ENCODE results near the gene TARS2.

Gene TARS2

GRCh38 chr1:150508982-150509381 lies 21.8 kb downstream of the TARS2 start:
- H3K9ac ChIP-seq (ENCODE audit: low read length in 2 of 2): peak overlapping the region in 1 of 2 donors; percentile 46
- H3K27ac ChIP-seq (ENCODE audit: low read length): no peak overlapping the region
- H3K9me3 ChIP-seq (ENCODE audit: control insufficient read depth in 2 of 2, low read length in 2 of 2): no peaks in the 10 kb centered on the region
- peaks cover 14 to 35% of the 10 kb centered on the region in 2 donors for H3K36me3 ChIP-seq (ENCODE audit: control insufficient read depth in 2 of 2, insufficient read depth in 2 of 2, low read length in 2 of 2)
- H3K4me3 ChIP-seq (ENCODE audit: low read length in 2 of 2): peak overlapping the region in 1 of 2 donors; percentile 64
- H3K27me3 ChIP-seq (ENCODE audit: control insufficient read depth in 1 of 2, insufficient read depth in 2 of 2, low read length in 2 of 2): no peaks in the 10 kb centered on the region
- peaks cover 4% of the 10 kb centered on the region for H3K4me1 ChIP-seq (ENCODE audit: control insufficient read depth, insufficient read depth, low read length)

- Histone ChIP-seq H3K4me1 (ENCODE audit: control insufficient read depth, insufficient read depth, low read length) (peaks cover 25% of the 10 kb centered on the region), H3K27me3 (ENCODE audit: control insufficient read depth in 1 of 2, insufficient read depth in 2 of 2, low read length in 2 of 2) (no peaks in the 10 kb centered on the region), H3K36me3 (ENCODE audit: control insufficient read depth in 2 of 2, insufficient read depth in 2 of 2, low read length in 2 of 2) (peaks cover 4 to 13% of the 10 kb centered on the region in 2 donors), H3K9ac (ENCODE audit: low read length in 2 of 2) (no peak overlapping the region), H3K4me3 (ENCODE audit: low read length in 2 of 2) (no peak overlapping the region), H3K9me3 (ENCODE audit: control insufficient read depth in 2 of 2, low read length in 2 of 2) (no peaks in the 10 kb centered on the region), H3K27ac (ENCODE audit: low read length) (no peak overlapping the region)
Observed at GRCh38 chr1:150511551-150511950, 24.3 kb downstream of the TARS2 start.

GRCh38 chr1:150511985-150512660 lies 24.9 kb downstream of the TARS2 start:
- Histone ChIP-seq H3K9me3 (ENCODE audit: control insufficient read depth in 2 of 2, low read length in 2 of 2) (no peaks in the 10 kb centered on the region), H3K36me3 (ENCODE audit: control insufficient read depth in 2 of 2, insufficient read depth in 2 of 2, low read length in 2 of 2) (peaks cover 0 to 9% of the 10 kb centered on the region in 2 donors), H3K9ac (ENCODE audit: low read length in 2 of 2) (no peak overlapping the region), H3K4me1 (ENCODE audit: control insufficient read depth, insufficient read depth, low read length) (peaks cover 26% of the 10 kb centered on the region), H3K4me3 (ENCODE audit: low read length in 2 of 2) (no peak overlapping the region), H3K27me3 (ENCODE audit: control insufficient read depth in 1 of 2, insufficient read depth in 2 of 2, low read length in 2 of 2) (no peaks in the 10 kb centered on the region), H3K27ac (ENCODE audit: low read length) (no peak overlapping the region)

- Histone ChIP-seq H3K27ac (ENCODE audit: low read length) (no peak overlapping the region), H3K36me3 (ENCODE audit: control insufficient read depth in 2 of 2, insufficient read depth in 2 of 2, low read length in 2 of 2) (peaks cover 0 to 9% of the 10 kb centered on the region in 2 donors), H3K4me1 (ENCODE audit: control insufficient read depth, insufficient read depth, low read length) (peaks cover 25% of the 10 kb centered on the region), H3K9me3 (ENCODE audit: control insufficient read depth in 2 of 2, low read length in 2 of 2) (no peaks in the 10 kb centered on the region), H3K4me3 (ENCODE audit: low read length in 2 of 2) (no peak overlapping the region), H3K27me3 (ENCODE audit: control insufficient read depth in 1 of 2, insufficient read depth in 2 of 2, low read length in 2 of 2) (no peaks in the 10 kb centered on the region), H3K9ac (ENCODE audit: low read length in 2 of 2) (no peak overlapping the region)
Observed at GRCh38 chr1:150512846-150513245, 25.6 kb downstream of the TARS2 start.

GRCh38 chr1:150513351-150513791 lies 26.2 kb downstream of the TARS2 start:
- Histone ChIP-seq H3K27ac (ENCODE audit: low read length) (no peak overlapping the region), H3K27me3 (ENCODE audit: control insufficient read depth in 1 of 2, insufficient read depth in 2 of 2, low read length in 2 of 2) (no peaks in the 10 kb centered on the region), H3K4me1 (ENCODE audit: control insufficient read depth, insufficient read depth, low read length) (peaks cover 25% of the 10 kb centered on the region), H3K4me3 (ENCODE audit: low read length in 2 of 2) (no peak overlapping the region), H3K9ac (ENCODE audit: low read length in 2 of 2) (no peak overlapping the region), H3K9me3 (ENCODE audit: control insufficient read depth in 2 of 2, low read length in 2 of 2) (no peaks in the 10 kb centered on the region), H3K36me3 (ENCODE audit: control insufficient read depth in 2 of 2, insufficient read depth in 2 of 2, low read length in 2 of 2) (peaks cover 0 to 9% of the 10 kb centered on the region in 2 donors)

GRCh38 chr1:150514260-150514659 lies 27.0 kb downstream of the TARS2 start:
- H3K27me3 ChIP-seq (ENCODE audit: control insufficient read depth in 1 of 2, insufficient read depth in 2 of 2, low read length in 2 of 2): no peaks in the 10 kb centered on the region
- peak overlapping the region; percentile 86 for H3K27ac ChIP-seq (ENCODE audit: low read length)
- H3K9me3 ChIP-seq (ENCODE audit: control insufficient read depth in 2 of 2, low read length in 2 of 2): no peaks in the 10 kb centered on the region
- H3K9ac ChIP-seq (ENCODE audit: low read length in 2 of 2): no peak overlapping the region
- peaks cover 0 to 9% of the 10 kb centered on the region in 2 donors for H3K36me3 ChIP-seq (ENCODE audit: control insufficient read depth in 2 of 2, insufficient read depth in 2 of 2, low read length in 2 of 2)
- no peak overlapping the region for H3K4me3 ChIP-seq (ENCODE audit: low read length in 2 of 2)
- peaks cover 25% of the 10 kb centered on the region for H3K4me1 ChIP-seq (ENCODE audit: control insufficient read depth, insufficient read depth, low read length)

- Histone ChIP-seq H3K4me1 (ENCODE audit: control insufficient read depth, insufficient read depth, low read length) (peaks cover 25% of the 10 kb centered on the region), H3K9ac (ENCODE audit: low read length in 2 of 2) (peak overlapping the region; percentile 71 to 79), H3K9me3 (ENCODE audit: control insufficient read depth in 2 of 2, low read length in 2 of 2) (no peaks in the 10 kb centered on the region), H3K27me3 (ENCODE audit: control insufficient read depth in 1 of 2, insufficient read depth in 2 of 2, low read length in 2 of 2) (no peaks in the 10 kb centered on the region), H3K36me3 (ENCODE audit: control insufficient read depth in 2 of 2, insufficient read depth in 2 of 2, low read length in 2 of 2) (peaks cover 0 to 9% of the 10 kb centered on the region in 2 donors), H3K4me3 (ENCODE audit: low read length in 2 of 2) (peak overlapping the region; percentile 86 to 93), H3K27ac (ENCODE audit: low read length) (peak overlapping the region; percentile 86)
Observed at GRCh38 chr1:150514913-150515327, 27.7 kb downstream of the TARS2 start.

GRCh38 chr1:150515328-150516049 lies 28.3 kb downstream of the TARS2 start, which contains the start of gene FALEC:
FALEC (plus strand) TSS chr1:150515752.
- Histone ChIP-seq H3K4me3 (ENCODE audit: low read length in 2 of 2) (peak within 1 kb of the TSS; percentile 86 to 93), H3K9ac (ENCODE audit: low read length in 2 of 2) (peak within 1 kb of the TSS; percentile 71 to 79)

GRCh38 chr1:150516050-150516591 lies 28.9 kb downstream of the TARS2 start:
- Histone ChIP-seq H3K27me3 (ENCODE audit: control insufficient read depth in 1 of 2, insufficient read depth in 2 of 2, low read length in 2 of 2) (no peaks in the 10 kb centered on the region), H3K4me1 (ENCODE audit: control insufficient read depth, insufficient read depth, low read length) (peaks cover 25% of the 10 kb centered on the region), H3K4me3 (ENCODE audit: low read length in 2 of 2) (peak overlapping the region; percentile 86 to 93), H3K9ac (ENCODE audit: low read length in 2 of 2) (peak overlapping the region; percentile 59 to 64), H3K9me3 (ENCODE audit: control insufficient read depth in 2 of 2, low read length in 2 of 2) (no peaks in the 10 kb centered on the region), H3K27ac (ENCODE audit: low read length) (peak overlapping the region; percentile 86), H3K36me3 (ENCODE audit: control insufficient read depth in 2 of 2, insufficient read depth in 2 of 2, low read length in 2 of 2) (peaks cover 0 to 9% of the 10 kb centered on the region in 2 donors)

More at GRCh38 chr1:150515328-150516049, 28.3 kb downstream of the TARS2 start, which contains the start of gene FALEC:
- Histone ChIP-seq H3K4me1 (ENCODE audit: control insufficient read depth, insufficient read depth, low read length) (peaks cover 25% of the 10 kb centered on the region), H3K27me3 (ENCODE audit: control insufficient read depth in 1 of 2, insufficient read depth in 2 of 2, low read length in 2 of 2) (no peaks in the 10 kb centered on the region), H3K9me3 (ENCODE audit: control insufficient read depth in 2 of 2, low read length in 2 of 2) (no peaks in the 10 kb centered on the region), H3K27ac (ENCODE audit: low read length) (peak within 1 kb of the TSS; percentile 86), H3K36me3 (ENCODE audit: control insufficient read depth in 2 of 2, insufficient read depth in 2 of 2, low read length in 2 of 2) (peaks cover 0 to 9% of the 10 kb centered on the region in 2 donors)

GRCh38 chr1:150516616-150517015 lies 29.4 kb downstream of the TARS2 start:
- Histone ChIP-seq H3K9me3 (ENCODE audit: control insufficient read depth in 2 of 2, low read length in 2 of 2) (no peaks in the 10 kb centered on the region), H3K4me1 (ENCODE audit: control insufficient read depth, insufficient read depth, low read length) (peaks cover 25% of the 10 kb centered on the region), H3K4me3 (ENCODE audit: low read length in 2 of 2) (peak overlapping the region; percentile 44 to 86), H3K27me3 (ENCODE audit: control insufficient read depth in 1 of 2, insufficient read depth in 2 of 2, low read length in 2 of 2) (no peaks in the 10 kb centered on the region), H3K9ac (ENCODE audit: low read length in 2 of 2) (peak overlapping the region in 1 of 2 donors; percentile 64), H3K27ac (ENCODE audit: low read length) (peak overlapping the region; percentile 86), H3K36me3 (ENCODE audit: control insufficient read depth in 2 of 2, insufficient read depth in 2 of 2, low read length in 2 of 2) (peaks cover 0 to 5% of the 10 kb centered on the region in 2 donors)

Measured in stomach smooth muscle (tissue), 2 donors.